ENCODE measurements around the gene SMC1B. TPM values are rescaled to one million over a fixed set of nuclear protein-coding genes. Genes with fewer than 3 reads are reported as not detected.

SMC1B gene
- total RNA-seq, 2 donors from 2014 or later: not detected

- H3K4me1 ChIP-seq: peaks cover 0 to 23% of the 10 kb centered on the region in 2 donors
Measured at GRCh38 chr22:45323695-45324094, 89.7 kb downstream of the SMC1B start.

DNA sequence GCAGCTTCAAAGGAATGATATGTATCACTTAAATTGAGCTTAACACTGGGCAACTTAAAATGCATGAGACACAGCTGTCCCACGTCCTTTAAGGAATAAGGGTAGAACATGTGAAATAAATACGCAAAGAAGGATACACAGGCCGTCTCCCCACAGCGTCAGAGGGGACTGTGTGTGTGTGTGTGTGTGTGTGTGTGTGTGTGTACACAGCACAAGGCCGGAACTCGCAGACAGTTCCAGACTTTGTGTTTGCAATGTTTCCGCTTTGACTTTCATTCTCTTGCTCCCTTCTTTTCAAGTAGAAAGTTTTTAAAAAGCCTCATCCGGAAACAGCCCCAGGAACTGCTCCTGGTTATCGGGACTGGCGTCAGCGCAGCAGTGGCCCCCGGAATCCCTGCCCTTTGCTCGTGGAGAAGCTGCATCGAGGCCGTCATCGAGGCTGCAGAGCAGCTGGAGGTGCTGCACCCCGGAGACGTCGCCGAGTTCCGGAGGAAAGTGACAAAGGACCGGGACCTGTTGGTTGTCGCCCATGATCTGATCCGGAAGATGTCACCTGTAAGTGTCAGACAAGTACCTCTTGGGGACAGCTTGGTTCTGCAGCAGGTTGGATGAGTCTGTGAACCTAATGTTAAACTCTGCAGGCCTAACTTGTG, 90.4 kb downstream of the SMC1B start:
- Histone ChIP-seq H3K9me3 (no peaks in the 10 kb centered on the region), H3K27ac (no peak overlapping the region), H3K4me3 (no peak overlapping the region), H3K27me3 (no peaks in the 10 kb centered on the region), H3K4me1 (peaks cover 0 to 28% of the 10 kb centered on the region in 2 donors), H3K36me3 (peaks cover 34% of the 10 kb centered on the region)
- TF ChIP-seq, protein P1, sequence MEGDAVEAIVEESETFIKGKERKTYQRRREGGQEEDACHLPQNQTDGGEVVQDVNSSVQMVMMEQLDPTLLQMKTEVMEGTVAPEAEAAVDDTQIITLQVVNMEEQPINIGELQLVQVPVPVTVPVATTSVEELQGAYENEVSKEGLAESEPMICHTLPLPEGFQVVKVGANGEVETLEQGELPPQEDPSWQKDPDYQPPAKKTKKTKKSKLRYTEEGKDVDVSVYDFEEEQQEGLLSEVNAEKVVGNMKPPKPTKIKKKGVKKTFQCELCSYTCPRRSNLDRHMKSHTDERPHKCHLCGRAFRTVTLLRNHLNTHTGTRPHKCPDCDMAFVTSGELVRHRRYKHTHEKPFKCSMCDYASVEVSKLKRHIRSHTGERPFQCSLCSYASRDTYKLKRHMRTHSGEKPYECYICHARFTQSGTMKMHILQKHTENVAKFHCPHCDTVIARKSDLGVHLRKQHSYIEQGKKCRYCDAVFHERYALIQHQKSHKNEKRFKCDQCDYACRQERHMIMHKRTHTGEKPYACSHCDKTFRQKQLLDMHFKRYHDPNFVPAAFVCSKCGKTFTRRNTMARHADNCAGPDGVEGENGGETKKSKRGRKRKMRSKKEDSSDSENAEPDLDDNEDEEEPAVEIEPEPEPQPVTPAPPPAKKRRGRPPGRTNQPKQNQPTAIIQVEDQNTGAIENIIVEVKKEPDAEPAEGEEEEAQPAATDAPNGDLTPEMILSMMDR (IDR thresholded peaks at IDR 0.05): no peak
- no peak for DNase-seq (ENCODE audit: low spot score)

More at GRCh38 chr22:45323695-45324094, 89.7 kb downstream of the SMC1B start:
- TF ChIP-seq, protein P1 (IDR thresholded peaks at IDR 0.05): no peak
- no peaks in the 10 kb centered on the region for H3K27me3 ChIP-seq
- DNase-seq (ENCODE audit: low spot score): no peak
- no peak overlapping the region for H3K4me3 ChIP-seq
- H3K36me3 ChIP-seq: peaks cover 38% of the 10 kb centered on the region
- H3K27ac ChIP-seq: no peak overlapping the region
- H3K9me3 ChIP-seq: no peaks in the 10 kb centered on the region

- no peak overlapping the region for H3K27ac ChIP-seq
Measured at GRCh38 chr22:45321827-45322226, 91.6 kb downstream of the SMC1B start.

GRCh38 chr22:45320357-45320976, 92.9 kb downstream of the SMC1B start:
- DNase-seq (ENCODE audit: low spot score): peak; percentile 69

More at GRCh38 chr22:45321827-45322226, 91.6 kb downstream of the SMC1B start:
- TF ChIP-seq, protein P1 (IDR thresholded peaks at IDR 0.05): no peak
- no peak overlapping the region for H3K4me3 ChIP-seq
- H3K36me3 ChIP-seq: peaks cover 26% of the 10 kb centered on the region
- H3K4me1 ChIP-seq: peaks cover 0 to 40% of the 10 kb centered on the region in 2 donors
- DNase-seq (ENCODE audit: low spot score): no peak
- H3K9me3 ChIP-seq: no peaks in the 10 kb centered on the region
- H3K27me3 ChIP-seq: no peaks in the 10 kb centered on the region

DNA sequence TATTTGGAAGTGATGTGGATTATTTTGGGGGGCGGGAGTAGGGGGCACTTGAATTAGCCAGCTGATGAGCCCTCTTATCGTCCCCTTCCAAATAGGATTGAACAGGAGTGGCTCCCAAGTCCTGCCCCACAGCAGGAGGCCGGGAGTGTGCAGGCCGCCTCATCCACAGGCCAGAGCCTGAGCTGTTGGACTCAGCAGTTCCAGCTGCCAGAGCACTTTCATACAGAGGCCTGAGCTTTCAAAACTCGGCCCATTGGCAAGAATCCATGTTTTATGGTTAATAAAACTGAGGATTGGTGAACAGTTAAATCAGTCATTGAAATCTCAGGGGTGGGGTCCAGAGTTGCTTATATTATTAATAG, 94.1 kb downstream of the SMC1B start:
- Histone ChIP-seq H3K4me3 (no peak overlapping the region), H3K9me3 (no peaks in the 10 kb centered on the region), H3K27me3 (no peaks in the 10 kb centered on the region), H3K4me1 (peaks cover 0 to 53% of the 10 kb centered on the region in 2 donors), H3K27ac (peak overlapping the region; percentile 84), H3K36me3 (peaks cover 14% of the 10 kb centered on the region)
- TF ChIP-seq, protein P1 (IDR thresholded peaks at IDR 0.05): no peak
- no peak for DNase-seq (ENCODE audit: low spot score)

More at GRCh38 chr22:45320357-45320976, 92.9 kb downstream of the SMC1B start:
- H3K27ac ChIP-seq: peak overlapping the region; percentile 84
- H3K9me3 ChIP-seq: no peaks in the 10 kb centered on the region
- no peaks in the 10 kb centered on the region for H3K27me3 ChIP-seq
- TF ChIP-seq, protein P1 (IDR thresholded peaks at IDR 0.05): no peak
- no peak overlapping the region for H3K4me3 ChIP-seq
- peaks cover 19% of the 10 kb centered on the region for H3K36me3 ChIP-seq
- peaks cover 0 to 48% of the 10 kb centered on the region in 2 donors for H3K4me1 ChIP-seq

Measured in right atrium auricular region (tissue), 2 donors.